ENCODE measurements around the gene CHI3L2. TPM values are rescaled to one million over a fixed set of nuclear protein-coding genes. Genes with fewer than 3 reads are reported as not detected.

The CHI3L2 gene
- total and polyA plus RNA-seq, 2 of the 13 experiments (the other 11 are each of a cell fraction or from before 2014, with no cell fraction given), result 0.46 to 1.7 TPM

DNA sequence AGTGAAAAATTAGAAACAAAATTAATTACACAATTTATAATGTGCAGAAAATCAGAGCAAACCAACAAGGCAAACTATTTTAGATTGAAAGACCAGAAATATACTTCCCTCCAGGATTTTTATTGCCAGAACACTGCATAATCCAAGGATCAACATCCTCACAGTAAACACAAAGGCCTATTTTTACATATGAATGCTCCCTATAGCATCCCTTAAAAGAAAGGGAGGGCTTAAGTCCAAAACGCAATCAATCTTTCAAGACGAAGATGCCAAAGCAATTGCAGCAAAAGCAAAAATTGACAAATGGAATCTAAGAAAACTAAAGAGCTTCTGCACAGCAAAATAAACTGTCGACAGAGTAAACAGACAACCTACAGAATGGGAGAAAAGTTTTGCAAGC is 44.6 kb downstream of the CHI3L2 start:
- in situ Hi-C loops (cut with HindIII; ENCODE audit: extremely low pct_ligation_motif_present, low pct_unique_long_range_greater_than_20kb), result no loop called here
- no peak for DNase-seq (ENCODE audit: low spot score)
- BruUV-seq (replicated peaks), result no TSS peak

More for the DNA sequence above, 44.6 kb downstream of the CHI3L2 start:
- Histone ChIP-seq H3K36me3 (replicated peaks in 1 of 2; ENCODE audit: control insufficient read depth in 1 of 2, insufficient read depth in 2 of 2, low read length in 2 of 2) (no peaks in the 10 kb centered on the region), H3K4me2 (ENCODE audit: low read depth, low read length) (no peak overlapping the region), H3K27ac (ENCODE audit: extremely low read length, insufficient read depth, low read length) (no peak overlapping the region), H3K9ac (ENCODE audit: insufficient read depth, low read depth, low read length) (no peak overlapping the region), H2AFZ (ENCODE audit: low read length) (no peak overlapping the region), H3K4me3 (replicated peaks in 1 of 3; ENCODE audit: insufficient read depth in 1 of 3, low read depth in 2 of 3, low read length in 3 of 3) (no peak overlapping the region), H4K20me1 (ENCODE audit: insufficient read depth, low read length) (no peaks in the 10 kb centered on the region), H3K27me3 (ENCODE audit: control insufficient read depth in 1 of 2, insufficient read depth in 2 of 2, low read length in 2 of 2) (peaks cover 0 to 3% of the 10 kb centered on the region in 2 experiments; a peak in 2 of 5 replicates), H3K79me2 (ENCODE audit: insufficient read depth, low read length) (no peaks in the 10 kb centered on the region), H3K4me1 (ENCODE audit: insufficient read depth, low read length) (peaks cover 8% of the 10 kb centered on the region), H3K9me3 (ENCODE audit: low read length) (no peaks in the 10 kb centered on the region)
- WGBS (ENCODE audit: low lambda C conversion rate), result 31% methylated on average over 3 of the region's 3 CpGs
- no peak for TF ChIP-seq RXRB (CRISPR knock-in tag; IDR thresholded peaks at IDR 0.05; ENCODE audit: borderline replicate concordance)
- no peak for TF ChIP-seq LRRFIP1 (CRISPR knock-in tag; conservative IDR thresholded peaks at IDR 0.05)
- TF ChIP-seq PITX1 (CRISPR knock-in tag; IDR thresholded peaks at IDR 0.05), result no peak
- TF ChIP-seq ZNF660 (CRISPR knock-in tag; IDR thresholded peaks at IDR 0.05; ENCODE audit: borderline replicate concordance, low read depth), result no peak
- no peak for TF ChIP-seq ZNF501 (CRISPR knock-in tag; IDR thresholded peaks at IDR 0.05)
- TF ChIP-seq RNF2 (conservative IDR thresholded peaks at IDR 0.05; ENCODE audit: low read depth), result no peak
- TF ChIP-seq ZNF577 (CRISPR knock-in tag; IDR thresholded peaks at IDR 0.05; ENCODE audit: borderline replicate concordance, low read depth), result no peak
- TF ChIP-seq SP5 (CRISPR knock-in tag; IDR thresholded peaks at IDR 0.05; ENCODE audit: borderline replicate concordance, low read depth), result no peak
- ATAC-seq, result no peak
- intact Hi-C loops (cut with micrococcal nuclease; ENCODE audit: unreplicated experiment), result no loop called here
- FAIRE-seq, result no peak
- ChIA-PET POLR2A (no interaction called here), CTCF (ENCODE audit: low intra/inter-chr PET ratio, low total read pairs) (no interaction called here)

Data from HepG2 (cell line).